Activated effector memory CD4-positive, alpha-beta T cell treated with anti-CD3 and anti-CD28 coated beads, Interleukin-2, amount 50 U/mL, for 16 hours (primary cell): ENCODE results near the gene CAMTA1.

Experiments used
- DNase-seq: peaks from one replicate; pipeline ENCODE4 v3.0.0-alpha.2; 2020

The CAMTA1 gene

GRCh38 chr1:7174980-7175906 lies 390.0 kb downstream of the CAMTA1 start:
- DNase-seq, result no peak

GRCh38 chr1:7177021-7177420 lies 391.8 kb downstream of the CAMTA1 start:
- DNase-seq, result no peak

- DNase-seq, result no peak
Measured at GRCh38 chr1:7177438-7178146, 392.3 kb downstream of the CAMTA1 start.

- no peak for DNase-seq
Measured at GRCh38 chr1:7178336-7178735, 393.1 kb downstream of the CAMTA1 start.

GRCh38 chr1:7178741-7179140 lies 393.5 kb downstream of the CAMTA1 start:
- no peak for DNase-seq

GRCh38 chr1:7185721-7186120 lies 400.5 kb downstream of the CAMTA1 start:
- DNase-seq, result no peak

- DNase-seq, result no peak
Measured at GRCh38 chr1:7186382-7187111, 401.3 kb downstream of the CAMTA1 start.

- no peak for DNase-seq
Measured at GRCh38 chr1:7187112-7187493, 401.8 kb downstream of the CAMTA1 start.

- DNase-seq, result no peak
Measured at GRCh38 chr1:7190261-7190660, 405.0 kb downstream of the CAMTA1 start.

GRCh38 chr1:7192453-7192852 lies 407.2 kb downstream of the CAMTA1 start:
- DNase-seq, result no peak

- DNase-seq, result no peak
Measured at GRCh38 chr1:7196036-7196911, 411.0 kb downstream of the CAMTA1 start.

GRCh38 chr1:7198664-7199063 lies 413.4 kb downstream of the CAMTA1 start:
- no peak for DNase-seq

GRCh38 chr1:7199077-7199779 lies 414.0 kb downstream of the CAMTA1 start:
- DNase-seq, result no peak

GRCh38 chr1:7207875-7208646 lies 422.8 kb downstream of the CAMTA1 start:
- no peak for DNase-seq

- DNase-seq, result no peak
Measured at GRCh38 chr1:7208647-7209180, 423.5 kb downstream of the CAMTA1 start.

- DNase-seq, result no peak
Measured at GRCh38 chr1:7209336-7209735, 424.1 kb downstream of the CAMTA1 start.

- no peak for DNase-seq
Measured at GRCh38 chr1:7218210-7218832, 433.1 kb downstream of the CAMTA1 start.

GRCh38 chr1:7219031-7219430 lies 433.8 kb downstream of the CAMTA1 start:
- no peak for DNase-seq

GRCh38 chr1:7220007-7220406 lies 434.8 kb downstream of the CAMTA1 start:
- DNase-seq, result no peak

GRCh38 chr1:7220712-7221252 lies 435.5 kb downstream of the CAMTA1 start:
- DNase-seq, result no peak
